Inflammatory macrophage treated with lipopolysaccharide for 1 hour (primary cell): ENCODE results near the gene GATB.

ENCODE experiments used
- DNase-seq, 2 donors: peaks; one replicate each; pipeline ENCODE4 v3.0.0-alpha.2; 2020 to 2022

The GATB gene, protein sequence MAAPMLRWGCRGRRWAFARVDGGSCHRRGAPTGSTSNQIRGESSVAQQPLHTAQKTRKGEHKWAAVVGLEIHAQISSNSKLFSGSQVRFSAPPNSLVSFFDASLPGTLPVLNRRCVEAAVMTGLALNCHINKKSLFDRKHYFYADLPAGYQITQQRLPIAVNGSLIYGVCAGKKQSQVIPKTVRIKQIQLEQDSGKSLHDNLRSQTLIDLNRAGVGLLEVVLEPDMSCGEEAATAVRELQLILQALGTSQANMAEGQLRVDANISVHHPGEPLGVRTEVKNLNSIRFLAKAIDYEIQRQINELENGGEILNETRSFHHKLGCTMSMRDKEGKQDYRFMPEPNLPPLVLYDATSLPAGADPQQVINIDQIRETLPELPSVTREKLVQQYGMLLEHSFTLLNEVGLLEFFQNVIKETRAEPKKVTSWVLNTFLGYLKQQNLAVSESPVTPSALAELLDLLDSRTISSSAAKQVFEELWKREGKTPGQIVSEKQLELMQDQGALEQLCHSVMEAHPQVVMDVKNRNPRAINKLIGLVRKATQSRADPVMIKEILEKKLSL

GRCh38 chr4:151760712-151761661 lies at the start of gene GATB:
GATB (minus strand) TSS chr4:151761007; CDS start chr4:151760982, 25 bp downstream.
- peak; percentile 94 to 95 for DNase-seq

- no peak for DNase-seq
These were observed 49.7 kb upstream of the GATB start for GRCh38 chr4:151810476-151810875.

GRCh38 chr4:151809716-151810115 lies 48.9 kb upstream of the GATB start:
- DNase-seq: no peak

DNA sequence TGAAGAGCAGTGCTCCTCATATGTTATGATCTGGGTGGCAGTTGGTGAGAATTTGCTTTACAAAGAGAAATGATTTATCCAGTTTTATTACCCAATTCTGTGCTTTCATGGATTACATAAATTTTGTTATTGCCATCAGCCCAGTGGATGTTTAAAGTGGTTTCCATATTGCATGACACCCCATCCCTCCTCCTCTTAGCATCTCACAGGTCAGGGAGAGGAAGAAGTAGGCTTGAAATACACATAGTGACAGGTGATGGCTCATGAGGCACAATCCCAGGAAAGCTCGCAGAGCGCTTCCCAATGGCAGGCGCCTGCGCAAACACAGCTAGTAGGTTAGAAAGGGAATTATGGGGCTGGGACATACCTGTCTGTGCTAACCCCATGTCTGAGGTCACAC lies 47.7 kb upstream of the GATB start:
- peak; percentile 16 to 17 for DNase-seq

DNA sequence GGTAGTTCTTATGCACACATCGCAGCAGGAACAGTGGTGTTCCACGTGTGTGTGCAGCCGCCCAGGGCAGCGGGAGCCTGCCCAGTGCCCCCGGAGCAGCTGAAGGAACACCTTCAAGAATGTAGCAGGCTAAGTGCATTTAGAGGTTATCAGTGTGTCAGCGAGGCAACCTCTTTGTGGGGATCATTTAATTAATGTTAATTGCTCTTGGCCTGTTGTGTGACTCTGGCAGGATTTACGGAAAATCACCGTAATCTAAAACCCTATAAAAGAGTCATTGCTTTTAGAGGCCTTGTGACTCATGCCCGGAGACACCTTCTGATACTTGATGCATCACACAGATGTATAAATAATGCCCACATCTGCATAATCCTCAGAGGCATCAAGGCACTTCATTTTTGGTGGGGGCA lies 47.3 kb upstream of the GATB start:
- DNase-seq: no peak

DNA sequence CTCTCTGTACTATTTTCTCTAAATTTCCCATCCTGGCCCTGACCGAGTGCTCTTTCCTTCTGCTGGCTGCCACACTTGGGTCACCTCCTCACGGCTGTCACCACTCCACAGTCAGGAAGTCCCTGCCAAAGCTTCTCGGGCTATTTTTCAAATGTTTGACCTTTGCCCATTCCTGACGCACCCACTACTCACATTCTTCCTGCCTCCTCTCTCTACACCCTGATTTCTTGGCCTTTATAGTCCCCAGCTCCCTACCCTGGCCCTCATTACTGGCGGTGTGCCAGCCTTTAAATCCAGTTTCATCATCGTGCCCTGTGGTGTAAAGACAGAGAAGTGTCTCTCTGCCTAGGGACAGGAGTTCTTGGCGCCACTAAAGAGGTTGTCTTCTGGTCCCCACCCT lies 46.4 kb upstream of the GATB start:
- DNase-seq: no peak

GRCh38 chr4:151806511-151806927 lies 45.7 kb upstream of the GATB start:
- no peak for DNase-seq

- DNase-seq: no peak
These were observed 44.0 kb upstream of the GATB start for GRCh38 chr4:151804821-151805220.

- DNase-seq: no peak
These were observed 43.4 kb upstream of the GATB start for GRCh38 chr4:151804086-151804630.

GRCh38 chr4:151803246-151803645 lies 42.4 kb upstream of the GATB start:
- no peak for DNase-seq

DNA sequence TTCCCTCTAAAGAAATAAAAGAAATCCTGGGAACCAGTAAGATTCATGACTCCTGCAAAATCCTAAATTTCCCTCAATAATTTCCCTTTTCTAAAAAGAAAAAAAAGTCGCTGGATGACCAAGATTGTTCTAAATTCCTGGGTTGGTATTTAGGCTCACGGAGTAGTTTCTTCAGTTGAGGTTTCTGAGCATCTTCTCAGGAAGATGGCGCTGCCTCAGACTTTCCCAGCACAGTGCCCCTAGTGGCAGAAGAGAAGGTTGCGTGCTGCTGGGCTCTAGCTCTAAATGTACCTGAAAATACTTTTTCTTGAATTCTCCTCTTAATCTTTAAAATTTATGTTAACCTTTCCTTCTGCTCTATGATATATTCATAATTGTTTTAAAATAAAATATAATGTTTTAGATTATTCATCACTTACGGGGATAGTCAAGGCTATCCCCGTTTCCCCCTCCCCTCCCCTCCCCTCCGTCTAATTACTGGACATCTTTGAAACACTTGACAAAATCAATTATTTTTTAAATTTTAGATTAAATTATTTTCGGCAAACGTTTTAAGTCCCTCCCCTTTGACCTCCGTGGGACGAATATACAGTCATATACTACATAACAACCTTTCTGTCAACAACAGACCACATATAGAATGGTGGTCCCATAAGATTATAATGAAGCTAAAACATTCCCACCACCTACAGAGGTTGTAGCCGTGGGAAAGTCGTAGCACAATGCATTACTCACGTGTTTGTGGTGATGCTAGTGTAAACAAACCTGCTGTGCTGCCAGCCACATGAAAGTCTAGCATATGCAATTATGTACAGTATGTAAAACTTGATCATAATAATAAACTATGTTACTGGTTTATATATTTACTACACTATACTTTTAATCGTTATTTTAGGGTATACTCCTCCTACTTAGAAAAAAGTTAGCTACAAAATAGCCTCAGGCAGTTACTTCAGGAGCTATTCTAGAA lies 41.0 kb upstream of the GATB start:
- peak; percentile 32 to 78 for DNase-seq

- no peak for DNase-seq
These were observed 38.7 kb upstream of the GATB start for GRCh38 chr4:151799417-151800012.

GRCh38 chr4:151798678-151799416 lies 38.0 kb upstream of the GATB start:
- DNase-seq: no peak

DNA sequence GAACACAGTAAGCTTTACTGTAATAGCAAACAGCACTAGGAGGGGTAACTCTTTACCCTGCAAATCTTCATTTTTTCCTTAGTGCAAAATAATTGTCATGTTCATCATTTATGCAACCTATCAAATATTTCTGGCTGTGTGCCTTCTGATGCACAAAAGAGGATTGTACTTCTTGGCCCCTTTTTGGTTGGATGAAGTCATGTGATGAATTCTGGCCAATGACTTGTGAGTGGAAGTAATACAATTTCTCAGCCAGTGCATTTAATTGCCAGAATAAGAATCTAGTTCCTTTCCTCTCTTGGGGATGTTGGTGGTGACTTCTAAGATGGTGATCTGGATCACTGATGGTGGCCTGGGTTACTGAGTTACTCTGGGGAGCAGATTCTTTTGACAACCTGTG lies 37.0 kb upstream of the GATB start:
- DNase-seq: no peak

DNA sequence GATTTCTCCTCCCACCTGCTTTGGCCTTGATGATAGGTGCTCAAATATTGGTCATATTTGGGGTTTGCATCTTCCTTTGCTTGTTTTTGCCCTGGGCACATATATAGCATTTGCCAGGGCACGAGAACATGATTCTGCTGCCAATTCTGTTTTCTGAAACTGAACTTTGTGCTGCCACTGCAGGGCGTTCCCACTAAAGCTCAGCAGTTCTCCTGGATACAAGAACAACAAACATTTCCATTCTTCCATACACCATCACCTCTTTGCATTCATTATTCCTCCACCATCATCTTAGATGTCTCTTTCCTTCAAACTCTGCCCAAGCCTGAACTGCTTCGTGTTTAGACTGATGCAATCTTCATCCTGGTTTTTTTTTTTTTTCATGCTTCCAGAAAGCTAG lies 36.3 kb upstream of the GATB start:
- DNase-seq: no peak

- DNase-seq: no peak
These were observed 35.3 kb upstream of the GATB start for GRCh38 chr4:151796106-151796505.

DNA sequence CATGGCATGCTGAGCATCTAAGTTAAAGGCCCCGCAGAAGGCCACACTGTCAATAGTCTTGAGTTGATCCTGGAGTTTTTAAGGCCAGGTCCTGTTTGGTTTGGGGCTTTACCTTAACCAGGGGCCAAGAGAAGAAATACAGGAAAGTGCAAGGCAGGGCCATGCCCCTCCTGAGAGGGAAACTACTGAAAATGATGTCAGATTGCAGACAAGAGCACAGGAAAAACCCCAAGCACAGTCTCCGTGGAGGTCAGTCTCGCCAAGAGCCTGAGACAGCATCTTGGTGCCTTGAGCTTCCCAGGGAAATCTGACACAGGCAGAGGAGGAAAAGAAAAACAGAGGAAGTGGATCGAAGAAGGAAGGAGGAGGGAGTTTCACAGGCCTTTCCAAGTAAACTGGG lies 32.2 kb upstream of the GATB start:
- DNase-seq: no peak

DNA sequence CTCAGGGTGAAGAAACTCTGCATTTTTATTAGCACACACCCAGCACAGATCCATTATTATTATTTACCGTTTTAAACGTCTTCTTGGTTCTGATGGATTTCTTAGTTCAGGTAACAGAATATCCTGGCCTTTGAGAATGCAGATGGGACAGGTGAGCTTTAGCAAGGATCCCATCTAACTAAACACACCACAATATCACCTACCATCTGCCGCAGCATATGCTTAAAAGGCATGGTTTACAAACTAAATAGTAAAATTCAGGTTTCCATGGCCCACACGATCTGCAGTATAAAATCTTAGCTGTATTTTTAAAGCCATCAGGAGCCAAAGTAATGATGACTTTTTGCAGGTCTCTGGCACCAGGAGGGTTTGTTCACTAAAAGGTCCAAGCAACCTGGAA lies 31.7 kb upstream of the GATB start:
- DNase-seq: no peak

- no peak for DNase-seq
These were observed 27.2 kb upstream of the GATB start for GRCh38 chr4:151788021-151788420.

DNA sequence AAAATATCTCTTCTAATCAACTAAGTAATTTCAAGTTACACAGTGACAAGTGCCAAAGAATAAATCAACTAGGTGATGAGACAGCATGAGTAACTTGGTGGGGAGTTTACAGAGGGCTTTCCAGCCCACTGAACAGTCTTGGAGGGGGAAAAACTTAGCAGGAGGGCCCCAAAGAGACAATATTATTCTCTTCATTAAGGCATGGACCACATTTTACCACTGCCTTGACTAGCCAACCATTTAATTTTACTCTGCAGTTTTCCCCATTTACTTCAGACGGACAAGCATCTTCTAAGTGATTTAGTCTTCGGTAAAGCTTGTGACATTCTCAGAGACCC lies 25.3 kb upstream of the GATB start:
- no peak for DNase-seq
